GM12878 (cell line): ENCODE data around the gene STARD3. TPM values are rescaled to one million over a fixed set of nuclear protein-coding genes. Genes with fewer than 3 reads are reported as not detected.

ENCODE experiments used
- ATAC-seq: fragments of 200-7000 bp; cut with Tn5 transposase; 3 replicates; pipeline ENCODE4 v1.9.1; 2020; ENCODE audit warnings: mild to moderate bottlenecking, moderate library complexity
- BruUV-seq: library from RNA; stranded (reverse); fragments of 400-500 nt; replicated peaks from 2 replicates; lab custom pipeline; 2021; lab: Mats Ljungman, UMichigan
- CTCF ChIA-PET: fragments of 300-600 bp; sonication (Branson Sonifier 250); formaldehyde crosslinking; extraction: SDS; loops from one replicate; lab custom pipeline; 2021; ENCODE audit warnings: inconsistent platforms; lab: Yijun Ruan, JAX
- POLR2A ChIA-PET: fragments of 350-600 bp; formaldehyde crosslinking; extraction: SDS; loops from one replicate; lab custom pipeline; 2021; ENCODE audit warnings: inconsistent platforms; lab: Charles Lee
- RAD21 ChIA-PET: fragments of 300-600 bp; sonication (Branson Sonifier 250); formaldehyde crosslinking; loops from one replicate; lab custom pipeline; 2023; ENCODE audit warnings: antibody characterized with exemption; ENCODE audit not compliant: unreplicated experiment; lab: Charles Lee
- SMC1A ChIA-PET: fragments of 300-600 bp; sonication (Branson Sonifier 250); formaldehyde crosslinking; loops from one replicate; lab custom pipeline; 2023; ENCODE audit not compliant: unreplicated experiment, uncharacterized antibody; lab: Charles Lee
- DNase-seq: peaks from one replicate; pipeline ENCODE4 v3.0.0-alpha.2; 2011; ENCODE audit warnings: low read depth, low spot score
- FAIRE-seq: peaks from 3 replicates; lab custom pipeline; 2011; peaks lifted over from hg19 to GRCh38; lab: Jason Lieb, UNC
- H2AFZ ChIP-seq: 2 replicates; pipeline ENCODE4 v1.6.0; 2011; ENCODE audit warnings: low read depth, low read length, control low read depth; ENCODE audit not compliant: control insufficient read depth
- H3K27ac ChIP-seq: 2 replicates; pipeline ENCODE4 v1.5.1; 2011; ENCODE audit warnings: control low read depth; ENCODE audit not compliant: control insufficient read depth, insufficient read depth
- H3K27me3 ChIP-seq, 2 experiments: replicated peaks in 1 of 2; 2 replicates each; pipeline versions ENCODE4 v1.6.0 to v1.6.1; 2011; ENCODE audit warnings: low read length in 1 of 2; ENCODE audit not compliant: control insufficient read depth in 2 of 2, insufficient read depth in 2 of 2
- H3K36me3 ChIP-seq, 2 experiments: 2 replicates each; pipeline ENCODE4 v1.5.1; 2011; ENCODE audit warnings: low read length in 1 of 2; ENCODE audit not compliant: control insufficient read depth in 2 of 2, insufficient read depth in 2 of 2
- H3K4me1 ChIP-seq: 2 replicates; pipeline ENCODE4 v1.6.1; 2011; ENCODE audit warnings: mild to moderate bottlenecking, low read length, moderate library complexity, mixed read lengths; ENCODE audit not compliant: control insufficient read depth, insufficient read depth
- H3K4me2 ChIP-seq: 2 replicates; pipeline ENCODE4 v1.6.0; 2011; ENCODE audit warnings: control low read depth; ENCODE audit not compliant: control insufficient read depth, insufficient read depth
- H3K4me3 ChIP-seq: fragments of 200-600 bp; sonication (generic); 2 replicates; pipeline ENCODE4 v1.5.1; 2016
- H3K79me2 ChIP-seq: 2 replicates; pipeline ENCODE4 v1.6.0; 2011; ENCODE audit warnings: low read length; ENCODE audit not compliant: control insufficient read depth, insufficient read depth
- H3K9ac ChIP-seq: 2 replicates; pipeline ENCODE4 v1.8.0; 2011; ENCODE audit warnings: low read length, control low read depth, mixed read lengths; ENCODE audit not compliant: control insufficient read depth, insufficient read depth
- H3K9me3 ChIP-seq: replicated peaks from 3 replicates; pipeline ENCODE4 v1.5.1; 2011; ENCODE audit warnings: mild to moderate bottlenecking, low read length; ENCODE audit not compliant: control insufficient read depth, insufficient read depth
- H4K20me1 ChIP-seq: 2 replicates; pipeline ENCODE4 v1.6.0; 2011; ENCODE audit not compliant: control insufficient read depth, insufficient read depth
- EED ChIP-seq: sonication (generic); IDR thresholded peaks from 2 replicates; pipeline ENCODE4 v1.6.1; 2016; ENCODE audit warnings: antibody characterized with exemption, low read depth
- KAT2A ChIP-seq: conservative IDR thresholded peaks from 2 replicates; pipeline ENCODE4 v1.6.1; 2011; ENCODE audit warnings: low read depth, low read length; ENCODE audit not compliant: control insufficient read depth
- LARP7 ChIP-seq: fragments of 450-650 bp; IDR thresholded peaks from 2 replicates; pipeline ENCODE4 v1.6.1; 2017; ENCODE audit warnings: mild to moderate bottlenecking
- WGBS: methylation state at CpG from one replicate; pipeline ENCODE4 v1.1.6; 2016; ENCODE audit warnings: low lambda C conversion rate; ENCODE audit not compliant: insufficient replicate concordance, insufficient coverage; ENCODE audit errors: missing lambda C conversion rate; 5-methylcytosine and 5-hydroxymethylcytosine counted together
- in situ Hi-C: fragments of 300-500 bp; cut with MboI; formaldehyde crosslinking; loops from 9 replicates; pipeline ENCODE4 v1.14.3; 2018; ENCODE audit warnings: mixed read lengths
- intact Hi-C: fragments of 100-400 bp; cut with micrococcal nuclease; formaldehyde crosslinking; loops from one replicate; pipeline ENCODE4 v1.14.2; 2022; ENCODE audit not compliant: unreplicated experiment
- polyA plus RNA-seq, 11 experiments: library from polyadenylated mRNA; depleted of rRNA in 4 of 11; unstranded in 6 of 11; stranded (reverse) in 5 of 11; fragments of >200 nt; fragmentation: Nextera tagmentation in 4 of 11; fragmentation: Illumina TruSeq in 1 of 11; extraction: Ambion mirVana in 4 of 11; extraction: Trizol in 1 of 11; gene quantifications; 1 replicate in 1 of 11; 2 replicates in 10 of 11; pipeline versions ENCODE4 v1.2.1 to v1.2.3, GENCODE V29; 2011 to 2016; ENCODE audit warnings: inconsistent platforms in 2 of 11, missing spikeins in 2 of 11, low read depth in 1 of 11
- total RNA-seq, 4 experiments: library from RNA; depleted of rRNA in 3 of 4; stranded (reverse); fragments of >200 nt in 3 of 4; fragmentation: Illumina TruSeq in 1 of 4; extraction: Trizol in 1 of 4; gene quantifications; 2 replicates each; pipeline versions ENCODE4 v1.2.1 to v1.2.3, GENCODE V29; 2013 to 2021
- TF ChIP-seq, protein P1 (sequence below): fragments of 450-650 bp; IDR thresholded peaks from 2 replicates; pipeline ENCODE4 v1.6.1; 2017; ENCODE audit warnings: mild to moderate bottlenecking, low read depth, inconsistent platforms; ENCODE audit not compliant: poor library complexity, severe bottlenecking
- TF ChIP-seq, protein P2 (sequence below): fragments of 150-350 bp; IDR thresholded peaks from 2 replicates; pipeline ENCODE4 v1.6.1; 2016; ENCODE audit warnings: low read depth, low read length
- TF ChIP-seq, protein P3 (sequence below): IDR thresholded peaks from 2 replicates; pipeline ENCODE4 v1.6.1; 2012; ENCODE audit warnings: improper control_type of control experiment, low read depth, low read length; ENCODE audit not compliant: insufficient replicate concordance
- TF ChIP-seq, protein P4 (sequence below): fragments of 450-650 bp; IDR thresholded peaks from 2 replicates; pipeline ENCODE4 v1.6.1; 2016; ENCODE audit warnings: mild to moderate bottlenecking

Gene STARD3
- total and polyA plus RNA-seq, 10 of the 15 experiments (the other 5 are each of a cell fraction or from before 2014, with no cell fraction given) = 0.08 to 62.7 (median 27.5) TPM

DNA sequence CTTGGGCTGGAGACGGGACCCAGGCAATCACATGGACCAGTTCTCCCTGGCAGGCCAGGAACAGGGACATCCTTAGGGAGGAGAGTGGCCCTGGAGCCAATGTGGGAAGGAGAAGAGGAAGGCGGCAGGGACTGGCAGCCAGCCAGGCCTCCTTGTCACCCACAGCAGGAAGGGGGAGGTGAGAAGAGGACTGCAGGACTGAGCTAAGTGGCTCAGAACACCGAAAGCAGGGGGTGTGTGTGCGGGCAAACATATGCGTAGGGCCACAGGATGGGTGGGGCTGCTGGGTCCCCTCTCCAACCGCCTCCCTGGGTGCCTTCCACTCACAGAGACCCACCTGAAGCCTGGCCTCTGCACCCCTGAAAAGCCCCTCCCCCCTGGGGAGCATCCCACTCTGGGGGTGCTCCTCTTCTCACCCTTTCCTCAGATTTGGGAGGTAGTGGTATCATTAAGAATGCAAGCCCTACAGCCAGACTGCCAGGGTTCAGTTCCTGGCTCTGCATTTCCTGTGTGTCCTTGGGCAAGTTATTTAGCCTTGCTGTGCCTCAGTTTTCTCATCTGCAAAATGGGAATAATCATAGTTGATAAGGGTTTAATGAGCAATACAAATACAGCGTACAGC lies 39.4 kb downstream of the STARD3 start (continued):
- TF ChIP-seq, protein P1, sequence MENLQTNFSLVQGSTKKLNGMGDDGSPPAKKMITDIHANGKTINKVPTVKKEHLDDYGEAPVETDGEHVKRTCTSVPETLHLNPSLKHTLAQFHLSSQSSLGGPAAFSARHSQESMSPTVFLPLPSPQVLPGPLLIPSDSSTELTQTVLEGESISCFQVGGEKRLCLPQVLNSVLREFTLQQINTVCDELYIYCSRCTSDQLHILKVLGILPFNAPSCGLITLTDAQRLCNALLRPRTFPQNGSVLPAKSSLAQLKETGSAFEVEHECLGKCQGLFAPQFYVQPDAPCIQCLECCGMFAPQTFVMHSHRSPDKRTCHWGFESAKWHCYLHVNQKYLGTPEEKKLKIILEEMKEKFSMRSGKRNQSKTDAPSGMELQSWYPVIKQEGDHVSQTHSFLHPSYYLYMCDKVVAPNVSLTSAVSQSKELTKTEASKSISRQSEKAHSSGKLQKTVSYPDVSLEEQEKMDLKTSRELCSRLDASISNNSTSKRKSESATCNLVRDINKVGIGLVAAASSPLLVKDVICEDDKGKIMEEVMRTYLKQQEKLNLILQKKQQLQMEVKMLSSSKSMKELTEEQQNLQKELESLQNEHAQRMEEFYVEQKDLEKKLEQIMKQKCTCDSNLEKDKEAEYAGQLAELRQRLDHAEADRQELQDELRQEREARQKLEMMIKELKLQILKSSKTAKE = peak; percentile 22
- 0 out of 2 replicates have a peak, but pooled peaks have one; percentile 19 for TF ChIP-seq LARP7
- peak; percentile 46; the same call in 1 of the 2 replicates for TF ChIP-seq EED
- TF ChIP-seq, all 136 proteins: peak for 22

DNA sequence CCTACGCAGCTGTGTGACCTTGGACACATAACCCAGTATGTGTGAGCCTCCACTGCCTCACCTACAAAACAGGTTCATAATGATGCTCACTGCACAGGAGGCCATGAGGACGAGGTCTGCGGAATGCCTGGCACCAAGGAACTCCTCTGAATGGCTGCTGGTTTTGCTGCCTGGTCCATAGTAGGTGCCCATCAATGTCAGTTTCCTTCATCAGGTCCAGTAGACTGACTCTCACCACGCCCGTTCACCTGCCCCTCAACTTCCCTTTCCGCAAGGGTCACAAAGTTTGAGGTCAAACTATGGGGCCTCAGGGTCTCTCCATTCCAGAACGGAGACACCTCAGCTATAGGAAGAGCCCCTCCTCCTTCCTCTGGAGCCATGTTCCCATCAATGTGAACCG lies 40.1 kb downstream of the STARD3 start:
- DNase-seq (no peak), ATAC-seq (no peak), FAIRE-seq (no peak)
- no peak overlapping the region for H2AFZ ChIP-seq
- RAD21 ChIA-PET = interaction anchor here (3.1 kb wide), 1 partner anchor 10 kb away, joined by 9 read pairs; the partner anchor contains the start of gene PGAP3
- BruUV-seq = no TSS peak
- POLR2A ChIA-PET = interaction anchor here (0.6 to 1.6 kb wide), 3 partner anchors 11 to 478 kb away, joined by 3 to 7 read pairs (median 4); partner anchors contain the start of gene PGAP3
- H3K4me1 ChIP-seq = peaks cover 45% of the 10 kb centered on the region
- no peak overlapping the region for H3K4me2 ChIP-seq
- H4K20me1 ChIP-seq = no peaks in the 10 kb centered on the region
- SMC1A ChIA-PET = interaction anchor here (1.1 to 1.5 kb wide), 2 partner anchors 42 to 53 kb away, joined by 3 to 4 read pairs; partner anchors contain the start of gene MIEN1
- no peaks in the 10 kb centered on the region for H3K9me3 ChIP-seq
- TF ChIP-seq, protein P2, sequence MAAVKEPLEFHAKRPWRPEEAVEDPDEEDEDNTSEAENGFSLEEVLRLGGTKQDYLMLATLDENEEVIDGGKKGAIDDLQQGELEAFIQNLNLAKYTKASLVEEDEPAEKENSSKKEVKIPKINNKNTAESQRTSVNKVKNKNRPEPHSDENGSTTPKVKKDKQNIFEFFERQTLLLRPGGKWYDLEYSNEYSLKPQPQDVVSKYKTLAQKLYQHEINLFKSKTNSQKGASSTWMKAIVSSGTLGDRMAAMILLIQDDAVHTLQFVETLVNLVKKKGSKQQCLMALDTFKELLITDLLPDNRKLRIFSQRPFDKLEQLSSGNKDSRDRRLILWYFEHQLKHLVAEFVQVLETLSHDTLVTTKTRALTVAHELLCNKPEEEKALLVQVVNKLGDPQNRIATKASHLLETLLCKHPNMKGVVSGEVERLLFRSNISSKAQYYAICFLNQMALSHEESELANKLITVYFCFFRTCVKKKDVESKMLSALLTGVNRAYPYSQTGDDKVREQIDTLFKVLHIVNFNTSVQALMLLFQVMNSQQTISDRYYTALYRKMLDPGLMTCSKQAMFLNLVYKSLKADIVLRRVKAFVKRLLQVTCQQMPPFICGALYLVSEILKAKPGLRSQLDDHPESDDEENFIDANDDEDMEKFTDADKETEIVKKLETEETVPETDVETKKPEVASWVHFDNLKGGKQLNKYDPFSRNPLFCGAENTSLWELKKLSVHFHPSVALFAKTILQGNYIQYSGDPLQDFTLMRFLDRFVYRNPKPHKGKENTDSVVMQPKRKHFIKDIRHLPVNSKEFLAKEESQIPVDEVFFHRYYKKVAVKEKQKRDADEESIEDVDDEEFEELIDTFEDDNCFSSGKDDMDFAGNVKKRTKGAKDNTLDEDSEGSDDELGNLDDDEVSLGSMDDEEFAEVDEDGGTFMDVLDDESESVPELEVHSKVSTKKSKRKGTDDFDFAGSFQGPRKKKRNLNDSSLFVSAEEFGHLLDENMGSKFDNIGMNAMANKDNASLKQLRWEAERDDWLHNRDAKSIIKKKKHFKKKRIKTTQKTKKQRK = no peak
- TF ChIP-seq KAT2A = no peak
- TF ChIP-seq, protein P3, sequence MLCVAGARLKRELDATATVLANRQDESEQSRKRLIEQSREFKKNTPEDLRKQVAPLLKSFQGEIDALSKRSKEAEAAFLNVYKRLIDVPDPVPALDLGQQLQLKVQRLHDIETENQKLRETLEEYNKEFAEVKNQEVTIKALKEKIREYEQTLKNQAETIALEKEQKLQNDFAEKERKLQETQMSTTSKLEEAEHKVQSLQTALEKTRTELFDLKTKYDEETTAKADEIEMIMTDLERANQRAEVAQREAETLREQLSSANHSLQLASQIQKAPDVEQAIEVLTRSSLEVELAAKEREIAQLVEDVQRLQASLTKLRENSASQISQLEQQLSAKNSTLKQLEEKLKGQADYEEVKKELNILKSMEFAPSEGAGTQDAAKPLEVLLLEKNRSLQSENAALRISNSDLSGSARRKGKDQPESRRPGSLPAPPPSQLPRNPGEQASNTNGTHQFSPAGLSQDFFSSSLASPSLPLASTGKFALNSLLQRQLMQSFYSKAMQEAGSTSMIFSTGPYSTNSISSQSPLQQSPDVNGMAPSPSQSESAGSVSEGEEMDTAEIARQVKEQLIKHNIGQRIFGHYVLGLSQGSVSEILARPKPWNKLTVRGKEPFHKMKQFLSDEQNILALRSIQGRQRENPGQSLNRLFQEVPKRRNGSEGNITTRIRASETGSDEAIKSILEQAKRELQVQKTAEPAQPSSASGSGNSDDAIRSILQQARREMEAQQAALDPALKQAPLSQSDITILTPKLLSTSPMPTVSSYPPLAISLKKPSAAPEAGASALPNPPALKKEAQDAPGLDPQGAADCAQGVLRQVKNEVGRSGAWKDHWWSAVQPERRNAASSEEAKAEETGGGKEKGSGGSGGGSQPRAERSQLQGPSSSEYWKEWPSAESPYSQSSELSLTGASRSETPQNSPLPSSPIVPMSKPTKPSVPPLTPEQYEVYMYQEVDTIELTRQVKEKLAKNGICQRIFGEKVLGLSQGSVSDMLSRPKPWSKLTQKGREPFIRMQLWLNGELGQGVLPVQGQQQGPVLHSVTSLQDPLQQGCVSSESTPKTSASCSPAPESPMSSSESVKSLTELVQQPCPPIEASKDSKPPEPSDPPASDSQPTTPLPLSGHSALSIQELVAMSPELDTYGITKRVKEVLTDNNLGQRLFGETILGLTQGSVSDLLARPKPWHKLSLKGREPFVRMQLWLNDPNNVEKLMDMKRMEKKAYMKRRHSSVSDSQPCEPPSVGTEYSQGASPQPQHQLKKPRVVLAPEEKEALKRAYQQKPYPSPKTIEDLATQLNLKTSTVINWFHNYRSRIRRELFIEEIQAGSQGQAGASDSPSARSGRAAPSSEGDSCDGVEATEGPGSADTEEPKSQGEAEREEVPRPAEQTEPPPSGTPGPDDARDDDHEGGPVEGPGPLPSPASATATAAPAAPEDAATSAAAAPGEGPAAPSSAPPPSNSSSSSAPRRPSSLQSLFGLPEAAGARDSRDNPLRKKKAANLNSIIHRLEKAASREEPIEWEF = no peak
- TF ChIP-seq, protein P4, sequence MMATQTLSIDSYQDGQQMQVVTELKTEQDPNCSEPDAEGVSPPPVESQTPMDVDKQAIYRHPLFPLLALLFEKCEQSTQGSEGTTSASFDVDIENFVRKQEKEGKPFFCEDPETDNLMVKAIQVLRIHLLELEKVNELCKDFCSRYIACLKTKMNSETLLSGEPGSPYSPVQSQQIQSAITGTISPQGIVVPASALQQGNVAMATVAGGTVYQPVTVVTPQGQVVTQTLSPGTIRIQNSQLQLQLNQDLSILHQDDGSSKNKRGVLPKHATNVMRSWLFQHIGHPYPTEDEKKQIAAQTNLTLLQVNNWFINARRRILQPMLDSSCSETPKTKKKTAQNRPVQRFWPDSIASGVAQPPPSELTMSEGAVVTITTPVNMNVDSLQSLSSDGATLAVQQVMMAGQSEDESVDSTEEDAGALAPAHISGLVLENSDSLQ = peak; percentile 52
- TF ChIP-seq, all 136 proteins: peak for 1
- H3K4me3 ChIP-seq = no peak overlapping the region
- whole genome bisulfite sequencing = 39% methylated on average over 8 of the region's 8 CpGs
- no peaks in the 10 kb centered on the region for H3K36me3 ChIP-seq
- no peaks in the 10 kb centered on the region for H3K79me2 ChIP-seq
- no peak overlapping the region for H3K27ac ChIP-seq
- intact Hi-C loops (no loop called here), in situ Hi-C loops (no loop called here)
- CTCF ChIA-PET = interaction anchor here (1.6 to 4.5 kb wide), 3 partner anchors 8 to 54 kb away, joined by 4 to 36 read pairs (median 17); partner anchors contain the start of genes MIEN1 and PNMT
- H3K9ac ChIP-seq = no peak overlapping the region
- H3K27me3 ChIP-seq = no peaks in the 10 kb centered on the region
